Activated effector memory CD4-positive, alpha-beta T cell treated with Interleukin-2 at 50 U/mL for 16 hours (primary cell): ENCODE data around the gene COTL1.

ENCODE experiments used
- DNase-seq: peaks from one replicate; pipeline ENCODE4 v3.0.0-alpha.2; 2020

Gene COTL1

DNA sequence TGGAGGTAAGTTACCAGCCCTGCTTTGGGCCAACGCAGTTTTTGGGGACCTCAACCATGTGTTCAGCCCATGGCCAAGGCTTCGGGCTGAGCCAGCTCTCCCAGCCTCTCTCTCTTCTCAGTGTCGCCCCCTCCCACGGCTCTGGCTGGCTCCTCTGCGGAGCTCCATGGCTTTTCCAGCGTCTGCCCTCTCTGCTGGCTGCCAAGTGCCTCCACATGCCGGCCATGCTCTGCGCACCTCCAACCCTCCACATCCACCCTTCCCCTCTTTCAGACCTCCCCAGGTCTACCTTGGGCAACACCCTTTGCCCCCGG, 23.2 kb downstream of the COTL1 start:
- no peak for DNase-seq

DNA sequence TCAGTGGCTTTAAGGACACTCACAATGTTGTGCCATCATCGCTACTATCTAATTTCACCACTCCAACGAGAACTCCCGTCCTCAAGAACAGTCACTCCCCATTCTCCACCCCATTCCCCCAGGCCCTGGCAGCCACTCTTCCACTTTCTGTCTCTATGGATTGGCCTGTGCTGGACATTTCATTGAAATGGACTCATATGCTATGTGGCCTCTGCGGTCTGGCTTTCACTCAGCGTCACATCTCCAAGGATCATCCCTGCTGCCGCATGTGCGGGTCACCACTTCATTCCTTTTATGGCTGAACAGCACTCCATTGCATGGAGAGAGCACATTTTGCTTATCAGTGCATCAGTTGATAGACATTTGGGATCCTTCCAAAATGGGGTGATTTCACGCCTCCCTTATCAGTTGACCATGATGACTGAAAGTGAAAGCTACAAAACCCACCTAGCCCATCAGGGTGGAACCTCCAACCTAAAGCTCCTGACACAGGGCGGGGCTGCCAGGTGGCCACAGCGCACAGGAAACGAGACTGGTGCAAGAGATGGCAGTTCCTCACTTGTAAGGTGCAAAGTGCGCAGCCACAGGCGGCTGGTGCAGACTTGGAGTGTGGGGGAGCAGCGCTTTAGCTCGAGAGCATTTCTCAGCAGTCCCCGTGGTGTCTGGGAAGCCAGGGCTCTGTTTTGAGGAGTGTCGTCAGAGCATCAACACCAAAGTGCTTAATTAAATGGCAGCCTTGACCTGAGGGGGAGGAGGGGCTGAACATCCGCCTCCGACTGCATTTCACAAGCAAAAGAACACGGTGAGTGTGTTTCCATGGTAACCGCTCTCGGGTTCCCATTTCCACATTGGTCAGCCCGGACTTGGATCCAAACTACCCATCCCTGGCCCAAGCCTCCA, 23.8 kb downstream of the COTL1 start:
- peak; percentile 74 for DNase-seq

DNA sequence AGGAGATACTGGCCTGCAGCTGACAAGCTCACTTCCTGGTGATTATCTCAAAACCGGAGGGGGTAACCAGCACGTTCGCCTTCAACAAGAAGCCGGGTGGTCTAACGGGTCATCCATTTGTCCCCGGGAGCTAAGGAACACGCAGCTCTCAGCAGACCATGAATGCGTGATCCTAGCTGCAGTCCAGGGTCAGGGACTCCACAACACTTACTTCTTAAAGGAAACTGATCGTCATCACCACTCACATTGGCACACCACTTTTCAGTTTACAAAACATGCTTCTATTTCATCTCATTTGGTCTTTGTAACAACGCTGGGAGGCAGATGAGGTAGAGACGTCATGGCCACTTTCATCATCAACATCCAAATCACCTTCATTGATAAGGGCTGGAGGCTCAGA, 25.2 kb downstream of the COTL1 start:
- no peak for DNase-seq

DNA sequence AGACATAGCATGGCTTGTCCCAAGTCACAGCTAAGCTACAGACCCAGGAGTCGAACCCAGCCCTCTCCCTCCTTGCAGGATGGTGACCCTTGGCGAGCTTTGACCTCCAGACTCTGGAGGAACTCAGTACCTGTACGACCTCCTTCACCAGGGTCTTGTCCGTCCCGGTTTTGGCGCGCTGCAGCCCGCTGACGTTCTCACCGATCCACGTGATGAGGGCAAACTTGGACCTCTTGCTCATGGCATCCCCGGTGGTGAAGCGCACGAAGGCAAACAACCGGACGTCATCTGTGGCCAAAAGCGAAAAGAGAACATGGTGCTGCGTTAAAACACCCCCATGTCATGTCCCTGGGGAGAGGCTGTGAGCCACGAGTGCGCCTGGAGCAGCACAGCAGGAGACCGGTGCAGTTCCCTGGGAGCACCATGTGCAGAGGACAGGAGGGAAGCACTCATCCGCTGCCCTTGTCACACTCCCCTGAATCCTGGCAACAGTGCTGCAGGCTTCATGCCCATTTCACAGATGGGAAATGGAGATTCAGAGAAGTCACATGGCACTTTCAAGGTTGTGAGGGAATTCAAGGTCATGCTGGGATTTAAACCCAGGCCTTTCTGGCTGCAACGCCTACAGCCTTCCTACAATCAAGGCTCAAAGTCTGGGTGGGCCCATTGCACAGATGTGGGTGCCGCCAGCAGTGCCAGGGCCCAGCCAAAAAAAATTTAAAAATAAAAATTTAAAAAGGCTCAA, 27.7 kb downstream of the COTL1 start:
- DNase-seq: no peak

DNA sequence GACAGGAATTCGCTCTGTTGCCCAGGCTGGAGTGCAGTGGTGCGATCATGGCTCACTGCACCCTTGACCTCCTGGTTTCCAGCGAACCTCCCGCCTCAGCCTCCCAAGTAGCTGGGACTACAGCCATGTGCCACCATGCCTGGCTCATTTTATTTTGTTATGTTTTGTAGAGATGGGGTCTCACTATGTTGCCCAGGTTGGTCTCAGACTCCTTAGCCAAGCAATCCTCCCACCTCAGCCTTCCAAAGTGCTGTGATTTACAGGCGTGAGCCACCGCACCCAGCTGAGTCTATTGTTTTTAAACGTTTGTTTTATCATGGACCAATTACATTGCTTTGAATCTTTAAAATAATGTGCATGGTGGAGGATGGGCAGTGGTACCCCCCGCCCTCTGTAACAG, 28.9 kb downstream of the COTL1 start:
- no peak for DNase-seq

DNA sequence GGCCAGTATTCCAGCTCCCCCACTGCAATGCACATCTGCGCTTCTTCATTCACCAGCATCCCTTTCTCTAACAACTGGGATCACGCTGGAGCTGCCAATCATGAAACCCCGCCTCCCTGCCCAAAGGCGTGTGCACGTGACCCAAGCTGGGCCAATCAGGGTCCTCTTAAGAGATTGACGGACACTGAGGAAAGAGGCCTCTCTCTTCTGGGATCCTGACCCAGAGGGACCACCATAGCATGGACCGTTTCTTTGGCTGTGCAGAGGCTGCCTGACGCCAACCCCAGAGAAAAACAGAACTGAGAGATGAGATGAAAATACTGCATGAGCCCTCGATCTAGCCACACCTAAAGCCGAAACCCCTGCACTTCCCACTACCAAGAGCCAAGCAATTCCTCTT, 32.0 kb downstream of the COTL1 start:
- DNase-seq: no peak

DNA sequence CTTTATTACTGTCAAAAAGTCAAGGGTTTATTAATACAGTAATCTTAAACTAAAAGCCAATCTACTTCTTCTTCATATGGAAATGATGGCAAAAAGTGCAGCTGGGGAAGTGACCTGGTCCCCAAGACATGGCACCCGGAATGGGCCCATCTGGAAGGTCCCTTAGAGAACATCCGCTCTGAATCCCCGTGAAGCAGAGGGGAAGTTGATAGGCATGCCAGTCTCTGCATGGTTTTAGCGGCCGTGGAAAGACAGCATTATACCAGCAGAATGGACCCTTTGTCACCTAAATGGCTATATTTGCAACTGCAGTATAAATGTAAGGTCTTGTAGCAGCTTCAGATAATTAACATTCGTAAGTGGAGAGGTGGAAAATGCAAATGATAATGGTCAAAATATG, 32.4 kb downstream of the COTL1 start:
- no peak for DNase-seq

DNA sequence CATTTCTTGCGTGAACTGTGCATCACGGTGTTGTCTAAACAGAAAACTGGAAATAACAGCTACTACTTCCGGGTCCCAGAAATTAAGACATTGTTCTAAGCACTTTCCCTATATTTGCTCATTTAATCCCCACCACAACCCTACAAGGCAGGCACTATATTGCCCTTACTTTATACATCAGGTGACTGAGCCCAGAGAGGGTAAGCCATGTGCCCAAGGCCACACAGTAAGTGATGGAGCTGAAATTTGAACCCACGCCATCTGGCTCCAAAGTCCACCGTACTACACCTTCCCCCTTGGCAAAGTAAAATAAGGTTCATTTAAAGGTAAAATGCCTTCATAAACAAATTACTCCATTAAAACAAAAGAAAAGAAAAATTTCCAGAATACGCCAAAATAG, 33.2 kb downstream of the COTL1 start:
- DNase-seq: no peak

DNA sequence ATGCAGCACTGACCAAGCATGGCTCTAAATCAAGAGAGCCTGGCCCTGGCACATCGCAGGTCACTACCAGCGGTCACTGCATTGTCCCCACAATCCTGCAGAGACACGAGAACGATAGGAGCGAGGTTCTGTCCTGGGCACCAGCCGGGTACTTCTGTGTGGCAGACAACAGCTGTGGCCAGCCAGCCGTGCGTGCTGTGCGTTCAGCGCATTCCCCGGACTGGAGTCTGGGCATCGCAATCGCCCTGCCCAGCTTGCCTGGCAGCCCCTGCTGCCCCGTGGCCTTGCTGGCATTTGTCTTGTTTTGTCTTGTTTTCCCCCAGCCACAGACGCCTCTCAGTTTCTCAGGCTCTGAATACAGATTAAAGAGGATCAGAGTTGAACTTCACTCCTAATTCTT, 33.9 kb downstream of the COTL1 start:
- no peak for DNase-seq

DNA sequence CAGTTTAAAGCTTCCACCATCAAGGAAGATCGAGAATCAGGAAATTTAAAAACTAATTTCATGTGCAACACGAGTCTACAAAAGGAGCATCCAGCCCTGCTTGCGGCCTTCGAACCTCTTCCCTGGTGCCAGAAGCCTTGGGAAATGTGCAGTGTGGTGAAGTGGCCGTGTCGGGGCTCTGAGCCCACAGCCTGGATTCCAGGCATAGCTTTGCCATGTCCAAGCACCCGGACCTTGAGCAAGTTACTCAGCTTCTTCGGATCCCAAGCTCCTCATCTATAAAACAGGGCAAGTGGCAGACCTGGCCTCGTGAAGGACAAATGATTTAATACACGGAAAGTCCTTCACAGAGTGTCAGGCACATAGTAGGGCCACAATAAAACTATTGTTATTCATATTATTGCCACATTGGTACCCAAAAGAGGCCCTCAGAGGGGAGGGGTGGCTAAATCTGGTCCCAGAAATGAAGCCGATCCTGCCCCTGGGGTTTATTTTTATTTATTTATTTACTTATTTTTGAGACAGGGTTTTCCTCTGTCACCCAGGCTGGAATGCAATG, 34.8 kb downstream of the COTL1 start:
- no peak for DNase-seq

DNA sequence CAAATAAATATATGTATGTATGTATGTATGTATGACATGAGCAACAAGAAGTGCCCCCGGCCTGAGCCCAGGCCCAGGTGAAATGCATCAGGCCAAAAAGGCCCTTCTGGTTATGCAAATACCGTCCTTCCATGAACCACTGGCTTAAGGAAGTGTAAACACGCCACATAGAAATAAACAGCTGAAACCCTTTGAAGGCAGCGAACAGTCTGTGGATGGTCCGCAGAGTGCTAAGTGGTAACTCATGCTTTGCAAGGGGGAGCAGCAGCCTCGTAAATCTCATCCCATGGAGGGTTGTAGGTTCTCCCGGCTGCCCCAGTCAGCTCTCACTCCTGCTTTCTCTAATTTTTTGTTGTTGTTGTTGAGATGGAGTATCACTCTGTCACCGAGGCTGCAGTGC, 36.7 kb downstream of the COTL1 start:
- no peak for DNase-seq

DNA sequence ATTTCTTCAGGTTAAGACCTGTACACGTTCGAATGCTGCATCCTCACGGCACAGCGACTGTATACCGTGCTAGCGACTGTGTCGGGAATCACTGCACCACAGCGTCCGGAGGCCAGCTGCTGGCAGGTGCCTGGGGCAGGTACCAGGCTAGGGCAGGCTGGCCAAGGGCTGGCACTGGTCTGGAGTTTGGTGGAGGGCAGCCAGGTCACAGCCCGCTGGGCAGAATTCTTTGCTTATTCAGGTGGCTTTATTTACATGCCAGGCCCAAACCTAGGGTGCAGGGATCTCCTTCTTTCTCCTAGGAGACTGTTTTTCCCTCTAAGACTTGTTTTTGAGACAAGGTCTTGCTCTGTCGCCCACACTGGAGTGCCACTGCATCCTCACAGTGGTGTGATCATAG, 37.9 kb downstream of the COTL1 start:
- DNase-seq: no peak

DNA sequence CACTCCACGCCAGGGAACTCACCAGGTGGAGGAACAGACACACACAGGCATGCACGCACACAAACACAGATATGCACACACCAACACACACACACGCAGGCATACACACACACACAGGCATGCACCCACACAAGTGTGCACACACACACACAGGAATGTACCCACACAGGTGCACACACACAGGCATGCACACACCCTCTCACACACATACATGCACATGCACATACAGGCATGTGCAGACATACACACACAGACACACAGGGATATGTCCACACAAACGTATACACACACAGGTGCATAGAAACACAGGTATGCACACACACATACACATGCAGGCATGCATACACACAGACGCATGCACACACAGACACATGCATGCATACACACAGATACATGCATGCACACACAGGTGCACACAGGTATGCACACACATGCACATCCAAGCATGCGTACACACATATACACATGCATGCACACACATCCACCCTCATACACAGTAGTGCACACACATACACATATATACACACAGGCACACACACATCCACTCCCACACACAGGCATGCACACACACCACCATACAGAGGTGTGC, 39.2 kb downstream of the COTL1 start:
- DNase-seq: no peak

DNA sequence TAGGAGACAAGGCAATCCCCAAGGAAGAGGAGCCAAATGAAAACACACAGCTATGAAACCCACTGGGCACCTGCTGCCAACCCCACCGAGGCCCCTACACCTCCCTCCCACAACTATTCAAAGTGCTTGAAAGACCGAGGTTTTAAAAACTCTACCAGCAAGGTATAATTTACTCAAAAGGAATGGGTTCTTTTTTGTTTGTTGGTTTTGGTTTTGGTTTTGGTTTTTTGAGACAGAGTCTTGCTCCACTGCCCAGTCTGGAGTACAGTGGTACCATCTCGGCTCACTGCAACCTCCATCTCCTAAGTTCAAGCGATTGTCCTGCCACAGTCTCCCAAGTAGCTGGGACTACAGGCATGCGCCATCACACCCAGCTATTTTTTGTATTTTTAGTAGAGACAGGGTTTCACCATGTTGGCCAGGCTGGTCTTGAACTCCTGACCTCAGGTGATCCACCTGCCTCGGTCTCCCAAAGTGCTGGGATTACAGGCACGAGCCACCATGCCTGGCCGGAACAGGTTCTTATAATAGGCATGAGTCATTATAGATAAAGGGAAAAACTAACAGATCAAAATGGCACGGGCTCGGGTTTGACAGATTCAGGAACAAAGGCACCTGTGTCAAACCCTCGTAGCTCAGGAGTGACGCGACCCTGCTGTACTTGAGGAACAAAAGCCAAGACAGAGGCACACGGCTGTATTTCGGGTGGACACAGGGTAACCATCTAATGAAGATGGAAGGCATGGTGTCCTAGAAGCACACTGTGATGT, 40.7 kb downstream of the COTL1 start:
- no peak for DNase-seq

DNA sequence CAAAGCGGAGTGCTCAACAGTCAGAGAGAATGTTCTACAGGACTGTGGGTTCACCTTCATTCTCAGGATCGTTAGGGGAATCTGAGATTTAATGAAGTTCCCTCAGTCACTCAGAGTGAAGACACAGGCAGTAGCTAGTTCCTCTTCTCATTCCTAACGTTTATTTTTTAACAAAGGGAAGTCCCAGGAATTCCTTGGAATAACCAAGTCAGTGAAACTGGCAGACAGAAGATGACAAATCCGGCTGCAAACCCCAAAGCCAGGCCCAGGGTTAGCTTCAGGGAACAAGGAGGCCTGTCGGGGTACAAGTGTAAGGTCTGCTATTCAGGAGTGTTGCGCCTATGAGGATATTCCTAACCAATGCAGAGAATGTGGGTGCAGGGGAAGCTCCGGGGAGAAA, 42.0 kb downstream of the COTL1 start:
- DNase-seq: no peak

DNA sequence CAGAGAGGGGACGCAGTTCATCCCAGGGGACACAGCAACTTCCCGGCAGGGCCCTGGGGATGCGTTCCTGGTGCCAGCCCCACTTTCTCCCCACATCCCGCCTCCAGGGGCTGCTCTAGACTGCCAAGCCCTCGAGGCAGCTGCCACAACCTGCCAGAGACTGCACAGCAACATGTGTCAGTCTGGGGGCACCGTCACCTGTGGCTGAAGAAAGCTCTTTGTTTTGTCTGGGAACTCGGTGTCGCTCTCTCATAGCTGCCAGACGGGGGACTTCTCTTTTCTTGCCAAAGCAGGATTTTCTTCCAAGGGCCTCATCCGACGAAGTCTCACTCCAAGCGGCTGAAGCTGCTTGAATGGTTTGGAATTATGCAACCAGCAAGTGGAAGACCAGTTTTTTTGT, 43.7 kb downstream of the COTL1 start:
- no peak for DNase-seq

DNA sequence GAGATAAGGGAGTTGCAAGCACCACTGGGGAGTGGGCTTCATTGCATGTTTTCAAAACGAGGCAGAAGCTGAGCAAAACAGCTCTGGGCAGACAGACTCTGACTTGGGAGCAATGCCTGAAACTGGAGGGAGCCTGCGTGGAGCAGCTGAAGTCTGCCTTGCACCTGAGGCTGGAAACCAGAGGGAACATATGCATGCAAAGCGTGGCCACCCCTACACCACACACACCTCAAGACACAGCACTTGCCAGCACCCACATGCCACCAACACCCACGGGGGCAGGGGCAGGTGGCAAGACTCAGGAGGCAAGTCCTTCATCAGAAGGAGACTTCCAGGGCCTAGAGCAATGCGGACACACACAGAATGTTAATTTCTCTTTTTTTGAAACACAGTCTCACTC, 45.8 kb downstream of the COTL1 start:
- DNase-seq: no peak

DNA sequence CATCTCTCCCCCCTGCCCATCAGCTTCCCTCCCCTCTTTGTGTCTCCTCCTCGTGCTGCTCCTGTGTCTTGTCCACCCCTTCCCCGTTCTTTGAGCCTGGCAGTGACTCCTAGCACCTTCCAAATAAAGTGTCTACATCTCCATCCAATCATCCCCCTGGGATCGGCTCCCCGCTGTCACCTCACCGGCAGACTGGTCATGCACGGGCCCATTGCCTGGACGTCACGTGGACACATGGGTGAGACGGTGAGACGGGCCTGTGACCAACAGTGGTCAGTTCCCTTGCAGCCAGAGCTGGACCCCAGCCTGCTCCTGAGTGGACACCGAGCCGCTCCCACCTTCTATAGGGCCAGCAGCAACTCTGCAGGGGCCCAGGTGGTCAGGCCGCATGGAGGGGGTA, 46.4 kb downstream of the COTL1 start:
- DNase-seq: no peak

DNA sequence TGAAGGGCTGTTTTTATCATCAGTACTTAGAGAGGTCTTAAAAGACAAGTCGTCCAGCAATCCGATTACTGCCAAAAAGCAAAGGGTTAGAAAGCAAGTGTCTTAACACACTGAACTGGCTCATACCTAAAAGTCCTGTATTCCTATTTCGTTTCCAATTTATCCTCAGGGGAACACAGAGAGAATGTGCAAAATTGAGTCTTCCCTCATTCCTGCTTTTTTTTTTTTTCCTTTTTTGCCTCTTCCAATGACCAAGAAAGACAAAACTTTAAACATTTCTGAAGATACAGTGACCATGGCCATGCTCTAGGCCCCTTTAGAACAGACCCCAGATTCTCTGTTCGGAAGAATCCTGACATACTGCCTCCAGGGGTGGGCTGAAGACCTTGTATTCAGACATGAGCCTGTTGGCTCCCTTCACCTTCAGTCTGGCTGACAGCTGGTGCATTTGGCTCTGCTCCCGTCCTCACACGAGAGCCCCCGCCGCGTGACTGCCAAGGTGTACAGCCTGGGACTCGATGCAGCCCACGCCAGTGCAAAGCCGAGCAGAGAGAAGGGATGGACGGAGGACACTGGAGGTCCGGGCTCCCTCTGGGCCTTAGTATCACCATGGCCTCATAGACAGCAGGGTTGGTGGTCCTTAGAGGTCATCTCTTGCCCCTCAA, 47.0 kb downstream of the COTL1 start:
- DNase-seq: no peak

DNA sequence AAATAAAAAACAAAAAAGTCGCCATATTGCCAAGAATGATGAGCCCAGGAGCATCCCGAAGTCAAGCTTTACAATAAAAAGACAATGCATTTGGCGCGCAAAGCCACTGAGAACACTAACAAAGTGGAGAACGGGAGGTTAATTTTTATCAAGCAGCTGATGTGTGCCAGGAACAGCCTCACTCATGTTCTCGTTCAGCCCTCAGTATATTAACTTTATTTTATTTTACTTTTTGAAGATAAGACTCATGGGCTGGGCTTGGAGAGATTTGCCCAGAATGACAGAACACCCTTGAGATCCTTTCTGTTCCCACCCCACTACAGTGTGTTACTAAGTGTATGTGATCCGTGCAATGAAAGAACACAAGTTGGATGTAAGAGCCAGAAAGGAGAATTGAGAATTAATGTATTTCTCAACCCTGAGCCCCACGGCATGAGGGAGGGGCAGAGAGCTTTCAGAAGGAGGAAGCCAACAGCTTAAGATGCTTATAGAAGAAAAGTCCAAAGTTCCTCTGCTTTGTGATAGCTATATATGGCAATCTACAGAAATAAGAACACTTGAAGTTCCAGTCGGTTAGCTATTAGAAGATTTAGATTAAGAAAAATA, 48.4 kb downstream of the COTL1 start:
- DNase-seq: no peak

DNA sequence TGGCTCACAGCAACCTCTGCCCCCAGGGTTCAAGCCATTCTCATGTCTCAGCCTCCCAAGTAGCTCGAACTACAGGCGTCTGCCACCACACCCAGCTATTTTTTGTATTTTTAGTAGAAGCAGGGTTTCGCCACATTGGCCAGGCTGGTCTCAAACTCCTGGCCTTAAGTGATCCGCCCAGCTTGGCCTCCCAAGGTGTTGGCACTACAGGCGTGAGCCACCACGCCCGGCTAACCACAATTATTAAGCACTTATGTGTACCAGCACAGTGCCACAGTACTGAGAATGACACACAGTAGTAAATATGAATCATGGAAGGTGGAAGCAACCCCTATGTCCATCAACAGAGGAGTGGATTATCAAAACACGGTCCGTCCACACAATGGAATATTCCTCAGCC, 49.8 kb downstream of the COTL1 start:
- no peak for DNase-seq

DNA sequence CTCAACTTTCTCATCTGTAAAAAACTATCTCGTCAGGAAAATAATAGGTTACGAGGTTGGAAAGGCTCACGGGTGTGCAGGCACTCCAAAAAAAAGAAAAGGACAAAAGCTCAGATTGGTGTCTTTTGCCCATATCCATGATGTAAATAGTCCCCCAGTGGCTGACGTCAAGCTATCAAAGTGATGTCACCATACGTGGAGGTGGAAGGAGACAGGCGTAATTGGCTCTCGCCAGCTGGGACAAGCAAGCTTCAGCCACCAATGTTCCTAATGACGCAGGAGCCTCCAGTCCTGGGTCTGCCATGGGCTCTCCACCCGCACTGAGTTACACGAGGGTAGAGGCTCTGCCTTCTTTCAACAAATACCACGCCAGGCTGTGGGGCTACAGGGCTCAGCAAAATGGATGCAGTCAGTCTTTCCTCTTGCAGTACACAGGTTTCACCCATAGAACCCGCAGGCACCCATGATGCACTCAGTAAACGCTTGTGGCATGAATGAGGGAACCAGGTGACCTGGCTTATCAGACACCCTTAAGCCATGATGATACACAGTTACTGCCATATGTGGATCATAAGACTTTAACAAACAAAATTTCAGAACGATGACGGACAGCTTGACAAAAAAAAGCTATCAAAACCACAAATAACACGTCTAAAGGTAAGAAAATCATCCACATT, 50.5 kb downstream of the COTL1 start:
- DNase-seq: no peak
